GM10266 (cell line): ENCODE results near the gene BLVRB.

ENCODE experiments used
- DNase-seq: peaks from one replicate; pipeline ENCODE4 v3.0.0; 2012; ENCODE audit errors: extremely low spot score
- TF ChIP-seq, protein P1 (sequence below): IDR thresholded peaks from 2 replicates; pipeline ENCODE4 v1.5.1; 2012; ENCODE audit warnings: mild to moderate bottlenecking, low read depth; ENCODE audit not compliant: control insufficient read depth, insufficient read depth; ENCODE audit errors: missing control alignments

BLVRB gene

DNA sequence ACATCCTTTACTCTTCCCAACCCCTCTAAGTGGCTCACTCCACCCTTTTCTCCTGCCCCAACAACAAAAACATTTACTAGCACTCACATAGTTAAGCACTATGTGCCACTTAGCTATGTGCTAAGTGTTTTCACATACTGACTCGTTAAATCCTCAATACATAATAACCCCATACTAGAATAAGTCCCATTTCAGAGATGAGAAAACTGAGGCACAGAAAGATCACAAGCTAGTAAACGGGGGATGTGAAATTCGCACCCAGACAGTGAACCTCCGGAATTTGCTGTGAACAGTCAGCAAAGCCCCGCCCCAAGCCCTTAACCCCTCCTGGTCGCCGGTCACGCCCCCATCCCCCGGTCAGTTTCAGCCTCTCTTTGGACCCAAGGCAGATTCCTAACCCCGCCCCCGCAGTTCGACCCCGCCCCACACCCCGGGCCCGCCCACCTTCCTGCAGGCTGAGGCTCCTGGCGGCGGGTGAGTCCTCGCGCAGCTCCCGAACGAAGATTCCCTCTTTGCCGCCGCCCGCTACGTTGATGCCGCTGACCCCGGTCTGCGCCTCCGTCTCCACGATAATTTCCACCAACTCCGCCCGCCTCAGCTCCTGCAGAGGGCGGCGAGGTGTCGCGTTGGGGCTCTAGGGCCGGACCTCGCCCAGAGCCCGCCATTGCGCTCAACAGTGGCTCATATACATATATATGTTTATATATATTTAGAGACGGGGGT, 62.1 kb downstream of the BLVRB start:
- peak; percentile 97 for DNase-seq
- TF ChIP-seq, protein P1, sequence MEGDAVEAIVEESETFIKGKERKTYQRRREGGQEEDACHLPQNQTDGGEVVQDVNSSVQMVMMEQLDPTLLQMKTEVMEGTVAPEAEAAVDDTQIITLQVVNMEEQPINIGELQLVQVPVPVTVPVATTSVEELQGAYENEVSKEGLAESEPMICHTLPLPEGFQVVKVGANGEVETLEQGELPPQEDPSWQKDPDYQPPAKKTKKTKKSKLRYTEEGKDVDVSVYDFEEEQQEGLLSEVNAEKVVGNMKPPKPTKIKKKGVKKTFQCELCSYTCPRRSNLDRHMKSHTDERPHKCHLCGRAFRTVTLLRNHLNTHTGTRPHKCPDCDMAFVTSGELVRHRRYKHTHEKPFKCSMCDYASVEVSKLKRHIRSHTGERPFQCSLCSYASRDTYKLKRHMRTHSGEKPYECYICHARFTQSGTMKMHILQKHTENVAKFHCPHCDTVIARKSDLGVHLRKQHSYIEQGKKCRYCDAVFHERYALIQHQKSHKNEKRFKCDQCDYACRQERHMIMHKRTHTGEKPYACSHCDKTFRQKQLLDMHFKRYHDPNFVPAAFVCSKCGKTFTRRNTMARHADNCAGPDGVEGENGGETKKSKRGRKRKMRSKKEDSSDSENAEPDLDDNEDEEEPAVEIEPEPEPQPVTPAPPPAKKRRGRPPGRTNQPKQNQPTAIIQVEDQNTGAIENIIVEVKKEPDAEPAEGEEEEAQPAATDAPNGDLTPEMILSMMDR, result no peak

DNA sequence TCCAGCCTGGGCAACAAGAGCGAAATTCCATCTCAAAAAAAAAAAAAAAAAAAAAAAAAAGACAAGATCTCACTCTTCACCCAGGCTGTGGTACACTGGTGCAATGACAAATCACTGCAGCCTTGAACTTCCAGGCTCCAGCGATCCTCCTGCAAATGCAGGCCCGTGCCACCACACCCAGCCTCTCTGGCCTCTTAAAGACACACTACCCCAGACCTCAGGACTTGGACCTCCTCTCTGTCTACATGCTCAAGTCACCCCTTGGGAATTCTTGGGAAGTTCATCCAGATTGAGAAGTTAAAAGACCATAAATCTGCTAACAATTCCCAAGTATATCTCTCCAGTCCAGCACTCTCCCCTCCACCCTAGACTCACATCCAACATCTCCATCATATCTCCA, 65.0 kb downstream of the BLVRB start:
- TF ChIP-seq, protein P1, result no peak
- no peak for DNase-seq

DNA sequence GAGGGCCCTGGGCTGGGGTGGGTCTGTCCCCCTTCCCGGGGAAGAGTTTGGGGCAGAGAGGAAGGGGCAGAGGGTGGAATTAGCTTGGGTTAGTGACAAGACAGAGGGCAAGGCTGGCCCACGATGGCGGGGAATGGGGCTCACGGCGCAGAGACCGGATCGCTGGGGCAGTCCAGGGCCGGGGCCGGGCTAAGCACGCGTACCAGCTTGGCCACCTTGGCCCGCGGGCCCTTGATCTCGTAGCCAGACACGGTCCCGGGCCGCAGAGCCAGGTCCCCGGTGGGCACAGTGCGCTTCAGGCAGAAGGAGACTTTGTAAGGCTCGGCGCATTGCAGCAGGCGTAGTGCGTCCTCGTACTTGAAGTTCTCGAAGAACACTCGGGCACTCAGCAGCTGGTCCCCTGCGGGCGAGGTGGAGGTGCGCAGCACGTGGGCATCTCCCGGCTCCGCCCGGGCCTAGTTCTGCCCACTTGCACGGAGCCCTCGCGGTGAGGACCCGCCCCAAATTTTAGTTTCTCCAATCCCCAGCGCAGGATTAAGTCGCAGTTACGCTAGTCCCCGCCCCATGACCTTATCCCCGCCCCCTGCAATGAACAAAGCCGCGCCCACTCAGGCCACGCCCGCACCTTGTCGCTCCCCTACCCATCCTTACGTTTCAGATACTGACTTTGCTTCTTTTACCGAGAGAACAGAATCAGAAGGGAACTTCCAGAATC, 67.0 kb downstream of the BLVRB start:
- DNase-seq, result no peak
- TF ChIP-seq, protein P1, result no peak
